Measurements from ENCODE around the gene RPAP2.
"Not testable (repeated sequence)": the region's sequence is repeated elsewhere in the genome, so short reads cannot be mapped to it uniquely, and the experiment has no call there.

The RPAP2 gene

DNA sequence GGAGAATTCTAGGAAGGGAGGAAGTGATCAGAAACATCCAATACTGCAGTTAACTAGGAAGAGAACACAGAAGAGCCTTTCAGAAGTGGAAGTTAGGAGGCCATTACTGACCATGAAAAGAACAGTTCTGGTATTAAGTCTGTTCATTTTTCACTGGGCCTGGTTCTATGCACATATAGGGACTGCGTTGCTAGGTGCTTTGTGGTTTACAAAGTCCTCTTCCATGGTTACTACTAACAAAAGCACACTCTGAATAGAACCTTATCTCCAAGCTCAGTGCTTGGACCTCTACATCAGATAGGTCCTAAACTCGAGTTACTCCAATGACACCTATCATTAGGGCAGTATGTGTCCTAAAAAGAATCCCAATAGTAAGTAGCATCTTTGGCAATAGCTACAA is 75.4 kb downstream of the RPAP2 start:
- no peak for DNase-seq

GRCh38 chr1:92376345-92376744 is 77.5 kb downstream of the RPAP2 start:
- DNase-seq, result no peak

- DNase-seq, result not testable (repeated sequence)
Measured at GRCh38 chr1:92377991-92378390, 79.1 kb downstream of the RPAP2 start.

GRCh38 chr1:92380867-92381266 is 82.0 kb downstream of the RPAP2 start:
- DNase-seq, result no peak

DNA sequence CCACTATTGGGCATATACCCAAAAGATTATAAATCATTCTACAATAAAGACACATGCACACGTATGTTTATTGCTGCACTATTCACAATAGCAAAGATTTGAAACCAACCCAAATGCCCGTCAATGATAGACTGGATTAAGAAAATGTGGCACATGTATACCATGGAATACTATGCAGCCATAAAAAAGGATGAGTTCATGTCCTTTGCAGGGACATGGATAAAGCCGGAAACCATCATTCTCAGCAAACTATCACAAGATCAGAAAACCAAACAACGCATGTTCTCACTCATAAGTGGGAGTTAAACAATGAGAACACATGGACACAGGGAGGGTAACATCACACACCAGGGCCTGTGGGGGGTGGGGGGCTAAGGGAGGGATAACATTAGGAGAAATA is 95.1 kb downstream of the RPAP2 start:
- DNase-seq, result not testable (repeated sequence)

- DNase-seq, result no peak
Measured at GRCh38 chr1:92398519-92398918, 99.7 kb downstream of the RPAP2 start.

DNA sequence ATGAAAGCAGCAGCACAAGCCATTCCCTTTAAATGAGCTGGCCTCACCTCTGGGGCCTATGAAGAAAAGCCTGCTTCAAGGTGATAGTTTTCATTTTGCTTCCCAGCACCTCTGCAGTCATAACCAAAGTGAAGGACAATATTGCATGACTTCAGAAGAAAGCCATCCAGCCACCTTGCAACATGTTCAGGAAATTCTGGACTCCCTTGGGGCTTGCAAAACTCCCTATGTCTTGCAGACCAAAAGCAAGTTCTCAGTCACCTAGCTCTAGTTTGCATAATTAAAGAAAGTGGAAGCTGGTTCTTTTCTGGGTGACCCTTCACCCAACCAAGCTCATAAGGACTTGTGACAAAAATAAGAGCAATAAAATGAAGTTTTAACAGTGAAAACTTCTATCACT is 100.2 kb downstream of the RPAP2 start:
- no peak for DNase-seq

- DNase-seq, result no peak
Measured at GRCh38 chr1:92404661-92405060, 105.8 kb downstream of the RPAP2 start.

DNA sequence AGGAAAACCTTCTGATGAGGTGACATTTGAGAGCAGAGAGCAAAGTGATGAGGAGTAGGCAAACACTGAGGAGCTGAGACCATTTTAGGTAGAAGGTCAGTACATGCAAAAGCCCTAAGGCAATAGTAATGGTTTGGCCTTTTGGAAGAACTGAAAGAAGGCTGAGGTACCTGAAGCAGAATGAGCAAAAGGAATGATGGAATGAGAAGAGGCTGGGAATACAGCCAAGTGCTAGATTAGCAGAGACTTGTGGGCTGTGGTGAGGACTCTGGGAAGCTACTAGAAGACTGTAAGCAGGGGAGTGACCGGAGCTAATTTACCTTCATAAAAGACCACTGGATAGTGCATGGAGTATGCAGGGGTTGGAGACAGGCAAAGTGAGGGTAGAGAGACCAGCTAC is 110.0 kb downstream of the RPAP2 start:
- no peak for DNase-seq

- no peak for DNase-seq
Measured at GRCh38 chr1:92409946-92410549, 111.2 kb downstream of the RPAP2 start.

DNA sequence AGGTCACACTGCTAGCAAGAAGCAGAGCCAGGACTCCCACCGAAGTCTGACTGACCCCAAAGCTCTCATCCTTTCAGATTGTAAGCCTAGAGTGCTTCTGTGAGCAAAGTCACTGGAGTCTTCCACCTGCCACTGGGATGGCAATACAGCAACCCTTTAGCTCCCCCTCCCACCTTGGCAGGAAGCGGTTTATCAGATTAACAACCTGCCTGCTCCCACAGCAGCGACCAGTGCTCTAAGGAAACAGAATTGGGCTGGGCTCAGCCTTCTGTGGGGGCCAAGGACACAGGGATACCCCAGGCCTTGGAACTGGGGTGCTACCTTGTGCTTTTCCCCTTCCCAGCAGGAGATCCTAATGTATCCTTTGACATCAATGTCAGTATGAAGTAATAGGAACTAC is 111.8 kb downstream of the RPAP2 start:
- DNase-seq, result no peak

DNA sequence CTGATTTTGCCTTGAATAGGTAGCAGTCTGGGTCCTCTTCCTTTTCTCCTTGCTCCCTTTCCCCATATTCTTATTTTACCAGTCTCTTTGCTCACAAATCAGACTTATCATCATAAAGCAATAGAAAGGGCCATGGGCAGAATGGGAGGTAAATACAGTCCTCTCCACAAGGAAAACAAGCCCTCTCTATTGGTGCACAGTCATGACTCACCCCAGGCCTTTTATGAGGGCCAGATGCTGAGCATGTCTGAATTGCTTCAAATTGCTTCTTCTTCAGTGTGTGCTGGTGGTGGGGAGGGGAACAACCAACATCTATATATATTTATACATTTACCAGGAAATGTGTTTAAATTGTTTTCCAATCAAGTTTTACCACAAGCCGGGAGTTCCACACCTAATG is 112.7 kb downstream of the RPAP2 start:
- no peak for DNase-seq

DNA sequence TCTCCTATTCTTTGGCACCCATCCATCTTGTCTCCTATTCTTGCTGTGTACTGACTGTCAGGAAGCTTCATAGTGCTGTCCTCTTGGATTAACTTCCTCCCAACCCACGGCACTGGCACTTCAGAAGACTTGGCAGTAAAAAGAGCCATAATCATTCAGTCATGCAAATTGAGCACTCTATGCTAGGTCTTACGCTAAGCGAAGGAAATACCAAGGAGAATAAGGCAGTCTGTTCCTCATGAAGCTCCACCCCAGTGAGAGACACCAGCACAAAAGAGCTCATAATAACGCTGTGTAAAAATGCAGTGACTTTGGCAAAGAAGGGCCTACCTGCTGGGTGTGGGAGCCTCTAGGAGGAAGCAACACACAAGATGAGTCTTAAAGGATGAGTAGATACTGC is 120.8 kb downstream of the RPAP2 start:
- DNase-seq, result no peak

GRCh38 chr1:92424381-92424780 is 125.5 kb downstream of the RPAP2 start:
- DNase-seq, result no peak

DNA sequence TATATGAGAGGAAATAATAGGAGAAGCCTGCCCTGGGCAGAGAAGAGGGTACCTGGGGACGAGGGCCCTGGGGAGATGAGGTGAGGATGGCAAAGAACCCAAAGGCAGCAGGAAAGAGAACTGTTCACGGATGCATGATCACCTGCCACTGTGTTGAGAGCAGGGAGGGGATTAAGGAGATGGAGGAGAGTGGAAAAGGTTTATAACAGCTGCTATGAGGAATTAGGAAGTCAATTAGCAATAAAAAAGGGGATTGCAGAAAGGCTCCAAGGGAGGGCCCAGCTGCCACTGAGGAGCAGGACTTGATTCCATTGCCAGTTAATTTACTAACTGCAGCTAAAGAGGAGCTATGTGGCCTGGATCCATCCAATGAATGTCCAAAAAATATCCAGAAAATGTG is 126.8 kb downstream of the RPAP2 start:
- DNase-seq, result no peak

DNA sequence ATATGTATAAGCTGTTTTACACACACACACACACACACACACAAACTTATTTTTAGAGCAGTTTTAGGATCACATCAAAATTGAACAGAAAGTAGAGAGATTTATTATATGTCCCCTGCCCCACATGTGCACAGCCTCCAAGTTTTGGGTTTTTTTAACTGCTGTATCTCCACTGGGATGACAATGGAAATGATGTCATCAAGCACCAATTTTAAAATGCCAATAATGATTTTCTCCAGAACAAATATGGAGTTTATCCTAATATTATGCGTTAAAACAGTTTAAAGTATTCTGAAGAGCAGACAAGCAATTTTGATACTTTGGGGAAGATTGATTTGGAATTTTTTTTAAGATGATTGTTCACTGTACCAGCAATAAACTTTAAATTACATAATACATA is 131.2 kb downstream of the RPAP2 start:
- no peak for DNase-seq

DNA sequence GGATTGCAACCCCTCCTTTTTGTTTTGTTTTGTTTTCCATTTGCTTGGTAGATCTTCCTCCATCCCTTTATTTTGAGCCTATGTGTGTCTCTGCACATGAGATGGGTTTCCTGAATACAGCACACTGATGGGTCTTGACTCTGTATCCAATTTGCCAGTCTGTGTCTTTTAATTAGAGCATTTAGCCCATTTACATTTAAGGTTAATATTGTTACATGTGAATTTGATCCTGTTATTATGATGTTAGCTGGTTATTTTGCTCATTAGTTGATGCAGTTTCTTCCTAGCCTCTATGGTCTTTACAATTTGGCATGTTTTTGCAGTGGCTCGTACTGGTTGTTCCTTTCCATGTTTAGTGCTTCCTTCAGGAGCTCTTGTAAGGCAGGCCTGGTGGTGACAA is 135.7 kb downstream of the RPAP2 start:
- not testable (repeated sequence) for DNase-seq

- DNase-seq, result no peak
Measured at GRCh38 chr1:92439291-92439690, 140.4 kb downstream of the RPAP2 start.

DNA sequence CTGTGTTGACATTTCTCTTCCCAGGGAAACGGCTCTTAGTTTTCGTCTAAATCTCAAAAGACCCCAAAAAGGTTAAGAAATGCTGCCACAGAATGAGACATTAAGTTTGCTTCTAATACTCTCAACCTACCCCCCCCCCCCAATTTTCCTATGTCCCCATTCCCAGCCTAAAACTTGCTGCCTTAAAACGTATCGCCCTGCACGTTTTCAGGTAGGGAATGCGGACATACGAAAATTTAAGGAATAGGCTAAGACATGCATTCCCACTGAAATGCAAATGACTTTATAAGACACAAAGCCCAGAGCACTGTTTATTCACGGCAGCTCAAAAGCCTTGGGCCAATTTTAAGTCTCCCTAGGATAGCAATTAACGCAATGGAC is 142.4 kb downstream of the RPAP2 start:
- DNase-seq, result no peak

- DNase-seq, result peak in 7 of 56 donors; percentile 2 to 22 (median 5)
Measured at GRCh38 chr1:92441697-92442342, 143.0 kb downstream of the RPAP2 start.

GRCh38 chr1:92442351-92442750 is 143.5 kb downstream of the RPAP2 start:
- no peak for DNase-seq

- DNase-seq, result no peak
Measured at GRCh38 chr1:92443893-92444292, 145.0 kb downstream of the RPAP2 start.

- DNase-seq, result no peak
Measured at GRCh38 chr1:92444351-92444750, 145.5 kb downstream of the RPAP2 start.

GRCh38 chr1:92445865-92446264 is 147.0 kb downstream of the RPAP2 start:
- DNase-seq, result no peak
